Measurements from ENCODE around the gene PAM. TPM values are rescaled to one million over a fixed set of nuclear protein-coding genes. Genes with fewer than 3 reads are reported as not detected.

Gene PAM
- total RNA-seq, 1 experiment from 2014 or later, result 257 TPM

DNA sequence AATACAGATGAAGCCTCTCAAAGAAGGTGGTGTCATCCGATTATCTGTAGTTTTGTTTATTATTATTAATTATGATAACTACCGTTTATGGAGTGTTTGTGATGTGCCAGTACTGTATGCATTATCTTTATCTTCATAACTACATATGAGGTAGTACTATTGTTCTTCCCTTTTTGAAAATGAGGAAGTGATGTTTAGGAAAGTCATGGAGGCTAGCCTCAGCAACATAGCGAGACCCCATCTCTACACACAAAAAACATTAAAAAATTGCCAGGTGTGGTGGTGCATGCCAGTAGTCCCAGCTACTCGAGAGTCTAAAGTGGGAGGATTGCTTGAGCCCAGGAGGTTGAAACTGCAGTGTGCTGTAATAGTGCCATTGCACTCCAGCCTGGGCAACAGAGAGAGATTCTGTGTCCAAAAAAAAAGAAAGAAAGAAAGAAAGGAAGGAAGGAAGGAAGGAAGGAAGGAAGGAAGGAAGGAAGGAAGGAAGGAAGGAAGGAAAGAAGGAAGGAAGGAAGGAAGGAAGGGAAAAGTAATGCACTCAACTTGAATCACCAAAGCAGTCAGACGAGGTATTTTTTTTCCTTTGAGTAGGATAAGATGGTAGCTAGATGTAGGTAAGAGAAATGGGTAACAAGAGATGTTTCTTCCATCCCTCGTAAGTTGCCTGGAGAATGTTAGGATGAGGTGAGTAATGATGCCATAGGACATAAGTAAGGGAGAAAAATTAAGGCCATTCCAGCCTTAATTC is 47.8 kb downstream of the PAM start:
- H3K9me2 ChIP-seq (ENCODE audit: insufficient read depth), result no peaks in the 10 kb centered on the region
- peaks cover 6 to 11% of the 10 kb centered on the region in 2 experiments; a peak in 3 of 4 replicates for H3K4me1 ChIP-seq (ENCODE audit: control insufficient read depth in 1 of 2, insufficient read depth in 2 of 2, low read length in 2 of 2)
- ATAC-seq (no peak), DNase-seq (ENCODE audit: low read depth, low spot score) (no peak)
- POLR2A ChIA-PET, result no interaction called here
- H3K27ac ChIP-seq (ENCODE audit: low read depth, low read length), result no peak overlapping the region
- no TSS peak for BruUV-seq (replicated peaks)
- H3K36me3 ChIP-seq (ENCODE audit: control insufficient read depth in 1 of 2, insufficient read depth in 2 of 2, low read length in 2 of 2), result no peaks in the 10 kb centered on the region
- TF ChIP-seq ZNF274 (IDR thresholded peaks at IDR 0.05; ENCODE audit: low read depth, low read length), result no peak
- TF ChIP-seq, protein P1, sequence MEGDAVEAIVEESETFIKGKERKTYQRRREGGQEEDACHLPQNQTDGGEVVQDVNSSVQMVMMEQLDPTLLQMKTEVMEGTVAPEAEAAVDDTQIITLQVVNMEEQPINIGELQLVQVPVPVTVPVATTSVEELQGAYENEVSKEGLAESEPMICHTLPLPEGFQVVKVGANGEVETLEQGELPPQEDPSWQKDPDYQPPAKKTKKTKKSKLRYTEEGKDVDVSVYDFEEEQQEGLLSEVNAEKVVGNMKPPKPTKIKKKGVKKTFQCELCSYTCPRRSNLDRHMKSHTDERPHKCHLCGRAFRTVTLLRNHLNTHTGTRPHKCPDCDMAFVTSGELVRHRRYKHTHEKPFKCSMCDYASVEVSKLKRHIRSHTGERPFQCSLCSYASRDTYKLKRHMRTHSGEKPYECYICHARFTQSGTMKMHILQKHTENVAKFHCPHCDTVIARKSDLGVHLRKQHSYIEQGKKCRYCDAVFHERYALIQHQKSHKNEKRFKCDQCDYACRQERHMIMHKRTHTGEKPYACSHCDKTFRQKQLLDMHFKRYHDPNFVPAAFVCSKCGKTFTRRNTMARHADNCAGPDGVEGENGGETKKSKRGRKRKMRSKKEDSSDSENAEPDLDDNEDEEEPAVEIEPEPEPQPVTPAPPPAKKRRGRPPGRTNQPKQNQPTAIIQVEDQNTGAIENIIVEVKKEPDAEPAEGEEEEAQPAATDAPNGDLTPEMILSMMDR (IDR thresholded peaks at IDR 0.05 in 2 of 3, conservative IDR thresholded peaks at IDR 0.05 in 1 of 3; ENCODE audit: borderline replicate concordance in 1 of 3, insufficient read depth in 1 of 3, low read depth in 2 of 3, low read length in 2 of 3), result no peak
- no peak for TF ChIP-seq EGR1 (IDR thresholded peaks at IDR 0.05; ENCODE audit: low read depth)
- TF ChIP-seq CEBPB (IDR thresholded peaks at IDR 0.05; ENCODE audit: low read depth), result no peak
- no peak for TF ChIP-seq POLR2A (IDR thresholded peaks at IDR 0.05; ENCODE audit: borderline replicate concordance, extremely low read depth, insufficient read depth, insufficient read length)
- no peak for TF ChIP-seq FOSL1 (IDR thresholded peaks at IDR 0.05; ENCODE audit: low read depth)
- TF ChIP-seq TCF7L2 (IDR thresholded peaks at IDR 0.05; ENCODE audit: borderline replicate concordance, extremely low read depth, insufficient read depth, insufficient read length), result no peak
- no peak overlapping the region for H3K9ac ChIP-seq (ENCODE audit: low read length)
- intact Hi-C loops (cut with micrococcal nuclease), result no loop called here
- CTCF ChIA-PET, result interaction anchor here (0.7 to 1.4 kb wide), 2 partner anchors 23 to 24 kb away, joined by 3 read pairs; no protein-coding TSS in a partner anchor
- H2AFZ ChIP-seq (ENCODE audit: low read depth, low read length, poor library complexity, severe bottlenecking), result no peak overlapping the region
- RAD21 ChIA-PET (ENCODE audit: low non-redundant PET in 1 of 2, low total read pairs in 2 of 2, uncharacterized antibody in 2 of 2, unreplicated experiment in 2 of 2), result no interaction called here
- peaks cover 56% of the 10 kb centered on the region for H3K79me2 ChIP-seq (ENCODE audit: insufficient read depth, low read length)
- H3K9me3 ChIP-seq (ENCODE audit: control insufficient read depth in 1 of 2, insufficient read depth in 1 of 2, low read depth in 1 of 2, low read length in 2 of 2), result no peaks in the 10 kb centered on the region
- H3K27me3 ChIP-seq (ENCODE audit: insufficient read depth, low read length), result no peaks in the 10 kb centered on the region
- no peak overlapping the region for H3K4me3 ChIP-seq (replicated peaks in 1 of 2; ENCODE audit: low read depth in 1 of 2, low read length in 2 of 2)
- no peak overlapping the region for H3K4me2 ChIP-seq (ENCODE audit: low read length)
- 0 out of 2 replicates have a peak, but pooled peaks cover 4% of the 10 kb centered on the region for H4K20me1 ChIP-seq (ENCODE audit: insufficient read depth)
